Activated naive CD8-positive, alpha-beta T cell treated with anti-CD3 and anti-CD28 coated beads for 36 hours (primary cell): Measurements from ENCODE around the gene RFESD. TPM values are rescaled to one million over a fixed set of nuclear protein-coding genes. Genes with fewer than 3 reads are reported as not detected.
"Not testable (repeated sequence)": the region's sequence is repeated elsewhere in the genome, so short reads cannot be mapped to it uniquely, and the experiment has no call there.

Experiments used
- DNase-seq: peaks from one replicate; pipeline ENCODE4 v3.0.0; 2021
- H3K27ac Mint-ChIP-seq: one replicate; pipeline ENCODE4 v1.8.0; 2022; ENCODE audit warnings: mild to moderate bottlenecking, moderate library complexity, mixed read lengths
- H3K27me3 Mint-ChIP-seq: one replicate; pipeline ENCODE4 v1.8.0; 2022; ENCODE audit warnings: mild to moderate bottlenecking, mixed read lengths
- H3K36me3 Mint-ChIP-seq: one replicate; pipeline ENCODE4 v1.8.0; 2021; ENCODE audit warnings: mild to moderate bottlenecking, mixed read lengths
- H3K4me1 Mint-ChIP-seq: one replicate; pipeline ENCODE4 v1.8.0; 2021; ENCODE audit warnings: mixed read lengths
- H3K4me3 Mint-ChIP-seq: one replicate; pipeline ENCODE4 v1.8.0; 2022; ENCODE audit warnings: mild to moderate bottlenecking, moderate library complexity, mixed read lengths
- H3K9me3 Mint-ChIP-seq: one replicate; pipeline ENCODE4 v1.8.0; 2022; ENCODE audit warnings: mixed read lengths
- total RNA-seq, 2 experiments: library from RNA; stranded (reverse); gene quantifications; one replicate each; pipeline ENCODE4 v1.2.3, GENCODE V29; 2021

The RFESD gene
- total RNA-seq, 2 experiments from 2014 or later, result 6.1 to 6.2 TPM

DNA sequence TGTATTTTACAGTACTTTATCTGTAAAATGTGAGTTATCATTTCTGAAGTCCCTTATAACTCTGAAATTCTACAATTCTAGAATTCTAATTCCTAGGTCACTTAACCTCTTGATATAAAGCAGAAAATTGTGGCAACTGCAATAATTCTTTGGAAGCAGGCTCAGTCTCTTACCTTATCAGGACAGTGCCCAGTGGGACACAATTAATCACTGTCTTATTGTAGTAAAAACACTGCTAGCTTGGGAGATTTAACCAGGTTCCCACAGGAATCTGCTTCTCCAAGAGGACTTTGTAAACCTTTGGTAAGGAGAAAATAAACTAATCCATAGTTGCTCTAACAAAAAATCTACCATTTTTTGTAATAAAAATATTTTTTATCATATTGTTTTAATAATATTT is 54.5 kb downstream of the RFESD start:
- no peak overlapping the region for H3K4me3 Mint-ChIP-seq
- H3K36me3 Mint-ChIP-seq, result no peaks in the 10 kb centered on the region
- no peak overlapping the region for H3K27ac Mint-ChIP-seq
- no peak for DNase-seq
- no peaks in the 10 kb centered on the region for H3K4me1 Mint-ChIP-seq
- peaks cover 22% of the 10 kb centered on the region for H3K27me3 Mint-ChIP-seq
- H3K9me3 Mint-ChIP-seq, result no peaks in the 10 kb centered on the region

DNA sequence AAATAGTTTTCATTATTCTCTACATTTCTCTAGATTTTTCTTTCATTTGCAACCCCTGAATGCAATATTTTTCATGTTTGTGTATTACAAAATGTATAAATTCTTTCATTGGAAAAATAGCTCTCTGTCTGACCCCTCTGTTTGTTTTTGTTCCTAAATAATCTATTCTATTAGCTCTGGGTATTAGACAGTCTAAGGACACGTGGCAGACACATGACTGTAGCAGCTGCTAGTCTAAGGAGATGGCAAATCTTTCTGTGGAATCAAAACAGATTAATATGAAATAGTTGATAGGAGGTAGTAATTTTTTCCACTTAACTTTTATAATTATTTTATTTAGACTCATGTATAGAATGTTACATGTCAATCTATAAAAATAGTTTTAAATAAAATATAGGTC is 57.6 kb downstream of the RFESD start:
- no peak for DNase-seq
- no peak overlapping the region for H3K27ac Mint-ChIP-seq

DNA sequence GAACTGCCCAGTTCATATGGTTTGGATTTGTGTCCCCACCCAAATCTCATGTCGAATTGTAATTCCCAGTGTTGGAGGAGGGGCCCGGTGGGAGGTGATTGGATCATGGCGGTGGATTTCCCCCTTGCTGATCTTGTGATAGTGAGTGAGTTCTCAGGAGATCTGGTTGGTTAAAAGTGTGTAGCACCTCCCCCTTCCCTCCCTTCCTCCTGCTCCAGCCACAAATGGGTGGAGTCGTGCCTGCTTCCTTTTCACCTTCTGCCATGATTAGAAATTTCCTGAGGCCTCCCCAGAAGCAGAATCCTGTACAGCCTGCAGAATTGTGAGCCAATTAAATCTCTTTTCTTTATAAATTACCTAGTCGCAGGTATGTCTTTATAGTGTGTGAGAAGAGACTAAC is 59.6 kb downstream of the RFESD start:
- H3K36me3 Mint-ChIP-seq, H3K4me3 Mint-ChIP-seq, DNase-seq, H3K27ac Mint-ChIP-seq, H3K9me3 Mint-ChIP-seq, H3K4me1 Mint-ChIP-seq, H3K27me3 Mint-ChIP-seq: not testable (repeated sequence)

More for the DNA sequence above, 57.6 kb downstream of the RFESD start:
- H3K9me3 Mint-ChIP-seq, result no peaks in the 10 kb centered on the region
- no peaks in the 10 kb centered on the region for H3K4me1 Mint-ChIP-seq
- H3K36me3 Mint-ChIP-seq, result no peaks in the 10 kb centered on the region
- H3K4me3 Mint-ChIP-seq, result no peak overlapping the region
- H3K27me3 Mint-ChIP-seq, result peaks cover 11% of the 10 kb centered on the region

DNA sequence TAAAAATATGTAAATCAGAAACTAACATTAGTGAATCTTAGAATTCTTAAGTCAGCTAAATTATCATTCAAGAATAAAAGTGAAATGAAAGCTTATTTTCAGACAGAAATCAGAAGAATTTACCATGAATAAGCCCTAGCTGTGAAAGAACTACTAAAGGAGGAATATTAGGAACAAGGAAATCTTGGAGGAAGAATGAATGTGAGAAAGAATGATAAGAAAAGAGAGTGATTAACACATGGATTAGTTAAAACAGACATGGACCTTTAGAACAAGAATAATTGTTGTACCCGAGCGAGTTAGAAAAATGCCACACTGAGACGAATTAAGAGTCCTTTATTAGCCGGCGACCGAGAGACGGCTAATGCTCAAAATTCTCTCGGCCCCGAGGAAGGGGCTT is 60.5 kb downstream of the RFESD start:
- no peak overlapping the region for H3K27ac Mint-ChIP-seq
- H3K9me3 Mint-ChIP-seq, result no peaks in the 10 kb centered on the region
- H3K36me3 Mint-ChIP-seq, result no peaks in the 10 kb centered on the region
- H3K4me1 Mint-ChIP-seq, result no peaks in the 10 kb centered on the region
- H3K27me3 Mint-ChIP-seq, result peaks cover 4% of the 10 kb centered on the region
- DNase-seq, result no peak
- H3K4me3 Mint-ChIP-seq, result no peak overlapping the region

Other genes with a start within 250 kb of the RFESD start
- gene SKIC3, start 91.8 kb upstream of the RFESD start, total RNA-seq, result 10 to 100 TPM; 66.5 to 68.7 TPM
- gene ARSK, start 91.7 kb upstream of the RFESD start, total RNA-seq, result 1 to 10 TPM; 4.1 to 5.2 TPM
- under 1 TPM; 0.34 to 0.52 TPM for gene GPR150, start 26.7 kb upstream of the RFESD start, total RNA-seq
- not detected for gene SPATA9, start 36.2 kb downstream of the RFESD start, total RNA-seq
- under 1 TPM; 0.52 to 0.78 TPM for gene RHOBTB3, start 84.6 kb downstream of the RFESD start, total RNA-seq
- gene GLRX, start 175.9 kb downstream of the RFESD start, total RNA-seq, result 10 to 100 TPM; 26.4 to 29.5 TPM